BLaER1 (cell line): Measurements from ENCODE around the gene EEF2K.
"Not testable (repeated sequence)": the region's sequence is repeated elsewhere in the genome, so short reads cannot be mapped to it uniquely, and the experiment has no call there.

ENCODE experiments used
- H3K27ac ChIP-seq: shearing (Covaris generic); formaldehyde crosslinking; 2 replicates; pipeline ENCODE4 v1.8.1; 2022
- H3K27me3 ChIP-seq: shearing (Covaris generic); formaldehyde crosslinking; 2 replicates; pipeline ENCODE4 v1.8.1; 2022
- H3K36me3 ChIP-seq: shearing (Covaris generic); formaldehyde crosslinking; 2 replicates; pipeline ENCODE4 v1.8.1; 2022
- H3K4me1 ChIP-seq: shearing (Covaris generic); formaldehyde crosslinking; 2 replicates; pipeline ENCODE4 v1.8.1; 2022
- H3K4me2 ChIP-seq: shearing (Covaris generic); formaldehyde crosslinking; 2 replicates; pipeline ENCODE4 v1.8.1; 2022
- H3K4me3 ChIP-seq: shearing (Covaris generic); formaldehyde crosslinking; 2 replicates; pipeline ENCODE4 v1.8.1; 2022
- H3K9ac ChIP-seq: shearing (Covaris generic); formaldehyde crosslinking; 2 replicates; pipeline ENCODE4 v1.8.1; 2022
- H3K9me3 ChIP-seq: shearing (Covaris generic); formaldehyde crosslinking; 2 replicates; pipeline ENCODE4 v1.8.1; 2022
- H4K20me1 ChIP-seq: shearing (Covaris generic); formaldehyde crosslinking; 2 replicates; pipeline ENCODE4 v1.8.1; 2022
- Cebpa-rat ChIP-seq: shearing (Covaris generic); IDR thresholded peaks from 2 replicates; pipeline ENCODE4 v1.8.1; 2022

EEF2K gene

GRCh38 chr16:22207715-22208360 is 1.8 kb downstream of the EEF2K start:
- H4K20me1 ChIP-seq, result peaks cover 51% of the 10 kb centered on the region
- peak overlapping the region; percentile 87 for H3K9ac ChIP-seq
- no peak for TF ChIP-seq Cebpa-rat
- H3K36me3 ChIP-seq, result peaks cover 39% of the 10 kb centered on the region
- no peaks in the 10 kb centered on the region for H3K27me3 ChIP-seq
- H3K27ac ChIP-seq, result peak overlapping the region; percentile 85
- peak overlapping the region; percentile 90 for H3K4me3 ChIP-seq
- peaks cover 11% of the 10 kb centered on the region for H3K9me3 ChIP-seq
- H3K4me1 ChIP-seq, result peaks cover 62% of the 10 kb centered on the region
- H3K4me2 ChIP-seq, result peak overlapping the region; percentile 85

- no peak for TF ChIP-seq Cebpa-rat
- Histone ChIP-seq H3K36me3 (peaks cover 63% of the 10 kb centered on the region), H3K27ac (peak overlapping the region; percentile 32; the same call in 1 of the 2 replicates), H3K9me3 (peaks cover 21% of the 10 kb centered on the region), H3K4me2 (peak overlapping the region; percentile 85; the same call in 1 of the 2 replicates), H3K4me1 (peaks cover 86% of the 10 kb centered on the region), H4K20me1 (peaks cover 51% of the 10 kb centered on the region), H3K9ac (no peak overlapping the region), H3K27me3 (no peaks in the 10 kb centered on the region), H3K4me3 (no peak overlapping the region)
Observed at GRCh38 chr16:22210285-22210684, 4.2 kb downstream of the EEF2K start.

GRCh38 chr16:22210854-22211253 is 4.8 kb downstream of the EEF2K start:
- Histone ChIP-seq H3K4me2 (peak overlapping the region; percentile 24; the same call in 1 of the 2 replicates), H3K9ac (no peak overlapping the region), H3K9me3 (peaks cover 21% of the 10 kb centered on the region), H3K27ac (0 out of 2 replicates have a peak overlapping the region, but pooled peaks have one; percentile 32), H3K4me1 (peaks cover 86% of the 10 kb centered on the region), H3K36me3 (peaks cover 66% of the 10 kb centered on the region), H4K20me1 (peaks cover 51% of the 10 kb centered on the region), H3K27me3 (no peaks in the 10 kb centered on the region), H3K4me3 (no peak overlapping the region)
- no peak for TF ChIP-seq Cebpa-rat

- Histone ChIP-seq H3K27me3 (no peaks in the 10 kb centered on the region), H4K20me1 (peaks cover 39% of the 10 kb centered on the region), H3K4me1 (peaks cover 98% of the 10 kb centered on the region), H3K4me2 (peak overlapping the region; percentile 10; the same call in 1 of the 2 replicates), H3K4me3 (no peak overlapping the region), H3K9me3 (peaks cover 21% of the 10 kb centered on the region), H3K36me3 (peaks cover 68% of the 10 kb centered on the region), H3K9ac (no peak overlapping the region), H3K27ac (peak overlapping the region; percentile 32)
- TF ChIP-seq Cebpa-rat, result no peak
Observed at GRCh38 chr16:22213236-22213635, 7.2 kb downstream of the EEF2K start.

- no peak for TF ChIP-seq Cebpa-rat
- H3K27ac ChIP-seq, result no peak overlapping the region; the same call in 1 of the 2 replicates
- H3K9me3 ChIP-seq, result peaks cover 21% of the 10 kb centered on the region
- no peak overlapping the region for H3K4me2 ChIP-seq
- H4K20me1 ChIP-seq, result peaks cover 33% of the 10 kb centered on the region
- H3K9ac ChIP-seq, result no peak overlapping the region
- no peaks in the 10 kb centered on the region for H3K27me3 ChIP-seq
- peaks cover 68% of the 10 kb centered on the region for H3K36me3 ChIP-seq
- peaks cover 98% of the 10 kb centered on the region for H3K4me1 ChIP-seq
- H3K4me3 ChIP-seq, result no peak overlapping the region
Observed at GRCh38 chr16:22213801-22214200, 7.7 kb downstream of the EEF2K start.

GRCh38 chr16:22214402-22214801 is 8.3 kb downstream of the EEF2K start:
- peak overlapping the region; percentile 92 for H3K4me2 ChIP-seq
- H3K9me3 ChIP-seq, result peaks cover 21% of the 10 kb centered on the region
- H3K4me3 ChIP-seq, result no peak overlapping the region
- peaks cover 98% of the 10 kb centered on the region for H3K4me1 ChIP-seq
- no peak overlapping the region for H3K27ac ChIP-seq
- no peak overlapping the region for H3K9ac ChIP-seq
- peaks cover 27% of the 10 kb centered on the region for H4K20me1 ChIP-seq
- H3K36me3 ChIP-seq, result peaks cover 63% of the 10 kb centered on the region
- no peaks in the 10 kb centered on the region for H3K27me3 ChIP-seq
- no peak for TF ChIP-seq Cebpa-rat

- H3K36me3 ChIP-seq, result peaks cover 62% of the 10 kb centered on the region
- peak overlapping the region; percentile 91 for H3K27ac ChIP-seq
- no peak for TF ChIP-seq Cebpa-rat
- no peak overlapping the region for H3K4me3 ChIP-seq
- H3K4me2 ChIP-seq, result peak overlapping the region; percentile 92
- no peaks in the 10 kb centered on the region for H3K27me3 ChIP-seq
- H3K4me1 ChIP-seq, result peaks cover 98% of the 10 kb centered on the region
- peaks cover 21% of the 10 kb centered on the region for H3K9me3 ChIP-seq
- peaks cover 22% of the 10 kb centered on the region for H4K20me1 ChIP-seq
- no peak overlapping the region for H3K9ac ChIP-seq
Observed at GRCh38 chr16:22214889-22215288, 8.8 kb downstream of the EEF2K start.

GRCh38 chr16:22216191-22216831 is 10.2 kb downstream of the EEF2K start:
- no peak for TF ChIP-seq Cebpa-rat

GRCh38 chr16:22216832-22217225 is 10.8 kb downstream of the EEF2K start:
- not testable (repeated sequence) for H3K27me3 ChIP-seq, H3K4me3 ChIP-seq, H4K20me1 ChIP-seq
- H3K27ac ChIP-seq, result peak overlapping the region; percentile 91
- H3K4me1 ChIP-seq, result peaks cover 98% of the 10 kb centered on the region
- H3K9me3 ChIP-seq, result peaks cover 11% of the 10 kb centered on the region; the same call in 1 of the 2 replicates
- H3K4me2 ChIP-seq, result peak overlapping the region; percentile 92
- H3K36me3 ChIP-seq, result peaks cover 53% of the 10 kb centered on the region
- peak overlapping the region; percentile 71; the same call in 1 of the 2 replicates for H3K9ac ChIP-seq

More at GRCh38 chr16:22216191-22216831, 10.2 kb downstream of the EEF2K start:
- H3K9me3 ChIP-seq, result peaks cover 11% of the 10 kb centered on the region; the same call in 1 of the 2 replicates
- H3K4me2 ChIP-seq, result peak overlapping the region; percentile 92
- H3K27ac ChIP-seq, result peak overlapping the region; percentile 91
- H4K20me1 ChIP-seq, result peaks cover 8% of the 10 kb centered on the region; the same call in 1 of the 2 replicates
- peaks cover 58% of the 10 kb centered on the region for H3K36me3 ChIP-seq
- H3K9ac ChIP-seq, result peak overlapping the region; percentile 71
- H3K4me1 ChIP-seq, result peaks cover 98% of the 10 kb centered on the region
- peak overlapping the region; percentile 41; the same call in 1 of the 2 replicates for H3K4me3 ChIP-seq
- H3K27me3 ChIP-seq, result no peaks in the 10 kb centered on the region
